WERI-Rb-1 (cell line): Measurements from ENCODE around the gene DPF3.

Experiments used
- DNase-seq: peaks from one replicate; pipeline ENCODE4 v3.0.0-alpha.2; 2020
- H3K27ac ChIP-seq: fragments of 250-450 bp; sonication (Bioruptor Pico); 2 replicates; pipeline ENCODE4 v1.5.1; 2020; ENCODE audit warnings: mild to moderate bottlenecking, moderate library complexity
- H3K27me3 ChIP-seq: fragments of 250-450 bp; sonication (Bioruptor Pico); 2 replicates; pipeline ENCODE4 v1.5.1; 2021; ENCODE audit warnings: mild to moderate bottlenecking, low read depth, moderate library complexity; ENCODE audit not compliant: insufficient read depth, severe bottlenecking
- H3K36me3 ChIP-seq: fragments of 250-450 bp; sonication (Bioruptor Pico); 2 replicates; pipeline ENCODE4 v1.5.1; 2020; ENCODE audit warnings: mild to moderate bottlenecking, moderate library complexity
- H3K4me3 ChIP-seq: 2 replicates; pipeline ENCODE4 v1.5.1; 2011; ENCODE audit warnings: low read depth, mild to moderate bottlenecking, control low read depth, low read length
- H3K9me3 ChIP-seq: fragments of 250-450 bp; sonication (Bioruptor Pico); 2 replicates; pipeline ENCODE4 v1.5.1; 2021; ENCODE audit warnings: mild to moderate bottlenecking, moderate library complexity; ENCODE audit not compliant: severe bottlenecking
- TF ChIP-seq, protein P1 (sequence below): IDR thresholded peaks from 2 replicates; pipeline ENCODE4 v1.5.1; 2011; ENCODE audit warnings: low read depth, mild to moderate bottlenecking, control low read depth, inconsistent platforms, low read length

The DPF3 gene

DNA sequence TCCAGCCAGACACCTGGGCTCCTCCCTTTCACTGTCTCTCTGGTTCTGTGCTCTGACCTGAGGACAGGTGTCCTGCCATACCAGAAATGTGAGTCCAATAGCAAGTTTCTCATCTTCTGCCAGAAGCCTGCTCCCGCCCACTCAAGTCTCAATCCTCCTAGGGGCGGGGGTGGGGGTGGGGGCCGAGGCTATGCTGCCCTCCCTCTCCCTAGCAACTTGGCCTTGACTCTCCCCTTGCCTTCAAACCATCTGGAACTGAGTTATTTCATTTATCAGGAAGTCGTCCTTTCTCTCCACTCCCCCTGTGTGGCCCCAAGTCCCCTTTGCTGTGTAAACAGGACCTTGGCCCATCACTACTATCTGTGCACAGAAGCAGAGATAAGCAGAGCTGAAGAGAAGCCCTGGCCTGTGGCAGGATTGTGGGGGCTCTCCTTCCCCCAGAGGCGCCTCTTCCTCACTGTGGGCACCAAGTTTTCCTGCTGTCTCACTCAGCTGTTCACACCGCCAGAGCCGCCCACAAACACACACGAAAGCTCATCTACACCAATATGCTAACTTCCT lies 117.1 kb downstream of the DPF3 start:
- H3K9me3 ChIP-seq: peaks cover 5% of the 10 kb centered on the region
- TF ChIP-seq, protein P1, sequence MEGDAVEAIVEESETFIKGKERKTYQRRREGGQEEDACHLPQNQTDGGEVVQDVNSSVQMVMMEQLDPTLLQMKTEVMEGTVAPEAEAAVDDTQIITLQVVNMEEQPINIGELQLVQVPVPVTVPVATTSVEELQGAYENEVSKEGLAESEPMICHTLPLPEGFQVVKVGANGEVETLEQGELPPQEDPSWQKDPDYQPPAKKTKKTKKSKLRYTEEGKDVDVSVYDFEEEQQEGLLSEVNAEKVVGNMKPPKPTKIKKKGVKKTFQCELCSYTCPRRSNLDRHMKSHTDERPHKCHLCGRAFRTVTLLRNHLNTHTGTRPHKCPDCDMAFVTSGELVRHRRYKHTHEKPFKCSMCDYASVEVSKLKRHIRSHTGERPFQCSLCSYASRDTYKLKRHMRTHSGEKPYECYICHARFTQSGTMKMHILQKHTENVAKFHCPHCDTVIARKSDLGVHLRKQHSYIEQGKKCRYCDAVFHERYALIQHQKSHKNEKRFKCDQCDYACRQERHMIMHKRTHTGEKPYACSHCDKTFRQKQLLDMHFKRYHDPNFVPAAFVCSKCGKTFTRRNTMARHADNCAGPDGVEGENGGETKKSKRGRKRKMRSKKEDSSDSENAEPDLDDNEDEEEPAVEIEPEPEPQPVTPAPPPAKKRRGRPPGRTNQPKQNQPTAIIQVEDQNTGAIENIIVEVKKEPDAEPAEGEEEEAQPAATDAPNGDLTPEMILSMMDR: no peak
- DNase-seq: no peak
- H3K36me3 ChIP-seq: no peaks in the 10 kb centered on the region
- no peak overlapping the region for H3K4me3 ChIP-seq
- no peaks in the 10 kb centered on the region for H3K27me3 ChIP-seq
- H3K27ac ChIP-seq: no peak overlapping the region

DNA sequence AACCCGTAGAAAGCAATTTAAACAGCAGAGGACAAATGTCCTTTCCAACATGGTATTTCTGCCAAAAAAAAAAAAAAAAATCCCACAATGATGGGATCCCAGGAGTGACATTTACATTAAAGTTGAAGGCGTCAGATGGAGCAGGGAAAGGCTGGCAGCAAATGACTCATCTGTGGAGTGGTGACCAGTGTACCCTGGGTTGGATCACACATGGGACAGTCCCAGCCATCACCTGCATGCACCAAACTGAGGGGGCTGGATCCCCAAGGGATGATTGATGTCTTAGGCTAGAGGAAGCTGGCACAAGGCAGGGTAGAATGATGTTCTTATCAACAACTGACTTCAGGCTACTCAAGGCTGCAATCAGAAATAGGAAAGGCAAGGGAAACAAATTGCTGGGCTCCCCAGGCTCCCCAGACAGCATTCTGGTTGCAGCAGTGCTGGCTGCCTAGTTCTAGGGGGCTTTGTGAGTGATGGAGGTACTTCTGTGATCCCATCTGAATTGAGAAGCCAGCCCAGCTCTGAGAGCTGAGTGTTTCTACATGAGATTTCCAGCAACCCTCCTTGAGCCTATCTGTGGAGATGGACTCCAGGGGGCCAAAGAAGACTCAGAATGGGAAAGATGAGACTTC lies 117.9 kb downstream of the DPF3 start:
- no peak overlapping the region for H3K27ac ChIP-seq
- H3K9me3 ChIP-seq: peaks cover 5% of the 10 kb centered on the region
- no peak for DNase-seq
- TF ChIP-seq, protein P1: no peak
- no peaks in the 10 kb centered on the region for H3K36me3 ChIP-seq
- H3K4me3 ChIP-seq: no peak overlapping the region
- H3K27me3 ChIP-seq: no peaks in the 10 kb centered on the region

DNA sequence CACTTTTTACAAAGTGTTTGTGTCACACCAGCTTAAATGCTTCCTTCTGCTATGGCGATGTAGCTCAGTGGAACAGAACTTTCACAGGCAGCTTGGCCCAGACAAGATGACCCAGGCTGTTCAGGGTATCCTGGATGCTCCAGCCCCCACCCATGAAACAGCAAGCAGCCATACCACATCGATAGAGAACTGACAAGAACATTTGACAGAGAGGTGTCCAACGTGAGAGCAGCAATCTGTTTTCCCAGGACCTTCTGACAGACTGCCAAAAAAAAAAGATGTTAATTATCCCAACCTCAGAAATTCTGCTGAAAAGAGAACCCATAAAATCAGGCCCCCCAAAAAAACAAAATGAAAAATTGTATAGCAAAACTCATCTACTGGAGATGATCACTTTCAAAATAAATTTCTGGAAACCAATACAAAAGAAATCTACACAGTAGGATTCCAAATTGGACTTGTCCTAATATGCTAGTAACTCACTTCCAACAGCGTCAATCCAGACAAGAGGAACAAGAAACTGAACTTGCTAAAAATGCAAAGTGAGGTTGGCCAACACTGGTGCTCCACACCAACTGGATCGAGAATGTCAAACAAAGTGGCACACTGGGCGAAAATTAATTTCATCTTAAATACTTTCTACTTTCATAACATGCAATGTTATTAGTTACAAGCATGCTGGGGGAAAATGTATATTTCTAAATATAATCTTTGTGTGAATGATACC lies 118.8 kb downstream of the DPF3 start:
- Histone ChIP-seq H3K4me3 (no peak overlapping the region), H3K9me3 (peaks cover 5% of the 10 kb centered on the region), H3K27me3 (no peaks in the 10 kb centered on the region), H3K27ac (no peak overlapping the region), H3K36me3 (no peaks in the 10 kb centered on the region)
- TF ChIP-seq, protein P1: no peak
- no peak for DNase-seq

GRCh38 chr14:72774141-72774540 lies 119.8 kb downstream of the DPF3 start:
- H3K36me3 ChIP-seq: no peaks in the 10 kb centered on the region
- H3K9me3 ChIP-seq: peaks cover 5% of the 10 kb centered on the region
- no peak overlapping the region for H3K27ac ChIP-seq
- DNase-seq: no peak
- no peak overlapping the region for H3K4me3 ChIP-seq
- no peaks in the 10 kb centered on the region for H3K27me3 ChIP-seq
- TF ChIP-seq, protein P1: no peak

DNA sequence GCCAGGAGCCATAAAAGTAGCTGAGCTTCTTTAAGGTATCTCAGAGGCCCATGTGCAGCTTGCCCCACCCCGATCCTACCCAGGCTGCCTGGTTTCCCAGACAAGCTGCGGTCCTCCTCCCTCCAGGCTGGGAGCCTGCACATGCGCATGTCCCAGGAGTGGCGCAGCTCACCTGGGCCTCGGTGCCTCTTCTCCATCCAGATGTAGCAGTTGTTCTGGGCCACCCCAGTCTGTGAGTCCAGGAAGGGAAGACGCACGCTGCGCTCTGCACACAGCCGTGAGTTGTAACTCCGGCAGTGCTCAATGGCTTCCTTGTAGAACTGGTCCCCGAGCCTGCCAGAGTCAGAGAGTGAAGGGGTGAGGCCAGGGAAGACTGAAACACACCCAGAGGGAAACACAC lies 122.3 kb downstream of the DPF3 start:
- H3K4me3 ChIP-seq: no peak overlapping the region
- no peaks in the 10 kb centered on the region for H3K27me3 ChIP-seq
- TF ChIP-seq, protein P1: no peak
- no peak overlapping the region for H3K27ac ChIP-seq
- no peak for DNase-seq
- no peaks in the 10 kb centered on the region for H3K36me3 ChIP-seq
- H3K9me3 ChIP-seq: peaks cover 3% of the 10 kb centered on the region
